ENCODE data around the gene LNX2.
"Not testable (repeated sequence)": the region's sequence is repeated elsewhere in the genome, so short reads cannot be mapped to it uniquely, and the experiment has no call there.

DNA sequence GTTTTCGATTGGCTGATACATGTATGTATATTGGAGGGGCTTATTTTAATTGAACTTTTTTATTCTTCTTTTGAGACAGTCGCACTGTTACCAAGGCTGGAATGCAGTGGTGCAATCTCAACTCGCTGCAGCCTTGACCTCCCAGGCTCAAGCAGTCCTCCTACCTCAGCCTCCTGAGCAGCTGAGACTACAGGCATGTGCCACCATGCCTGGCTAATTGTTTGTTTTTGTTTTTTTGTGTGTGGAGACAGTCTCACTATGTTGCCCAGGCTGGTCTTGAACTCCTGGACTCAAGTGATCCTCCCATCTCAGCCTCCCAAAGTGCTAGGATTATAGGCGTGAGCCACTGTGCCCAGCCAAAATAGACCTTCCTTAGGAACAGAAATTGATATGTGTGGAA is 8.4 kb upstream of the LNX2 start:
- not testable (repeated sequence) for TF ChIP-seq CTCF (IDR thresholded peaks at IDR 0.05); POLR2A (IDR thresholded peaks at IDR 0.05; ENCODE audit: low read depth); POLR2AphosphoS5 (IDR thresholded peaks at IDR 0.05)
